Measurements from ENCODE around the gene MCF2L2.
"Not testable (repeated sequence)": the region's sequence is repeated elsewhere in the genome, so short reads cannot be mapped to it uniquely, and the experiment has no call there.

DNA sequence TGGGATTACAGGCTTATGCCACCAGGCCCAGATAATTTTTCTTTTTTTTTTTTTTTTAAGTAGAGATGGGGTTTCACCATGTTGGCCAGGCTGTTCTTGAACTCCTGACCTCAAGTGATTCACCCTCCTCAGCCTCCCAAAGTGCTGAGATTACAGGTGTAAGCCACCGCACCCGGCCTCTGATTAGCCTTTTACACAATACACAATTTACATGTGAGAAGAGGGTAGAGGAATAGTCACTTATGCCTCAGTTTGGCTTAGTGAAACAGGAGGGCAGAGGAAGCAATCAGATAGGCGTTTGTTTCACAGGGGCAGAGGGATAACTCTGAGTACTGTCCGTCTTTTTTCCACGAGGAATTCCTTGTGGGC lies 56.8 kb downstream of the MCF2L2 start:
- TF ChIP-seq, protein P1, sequence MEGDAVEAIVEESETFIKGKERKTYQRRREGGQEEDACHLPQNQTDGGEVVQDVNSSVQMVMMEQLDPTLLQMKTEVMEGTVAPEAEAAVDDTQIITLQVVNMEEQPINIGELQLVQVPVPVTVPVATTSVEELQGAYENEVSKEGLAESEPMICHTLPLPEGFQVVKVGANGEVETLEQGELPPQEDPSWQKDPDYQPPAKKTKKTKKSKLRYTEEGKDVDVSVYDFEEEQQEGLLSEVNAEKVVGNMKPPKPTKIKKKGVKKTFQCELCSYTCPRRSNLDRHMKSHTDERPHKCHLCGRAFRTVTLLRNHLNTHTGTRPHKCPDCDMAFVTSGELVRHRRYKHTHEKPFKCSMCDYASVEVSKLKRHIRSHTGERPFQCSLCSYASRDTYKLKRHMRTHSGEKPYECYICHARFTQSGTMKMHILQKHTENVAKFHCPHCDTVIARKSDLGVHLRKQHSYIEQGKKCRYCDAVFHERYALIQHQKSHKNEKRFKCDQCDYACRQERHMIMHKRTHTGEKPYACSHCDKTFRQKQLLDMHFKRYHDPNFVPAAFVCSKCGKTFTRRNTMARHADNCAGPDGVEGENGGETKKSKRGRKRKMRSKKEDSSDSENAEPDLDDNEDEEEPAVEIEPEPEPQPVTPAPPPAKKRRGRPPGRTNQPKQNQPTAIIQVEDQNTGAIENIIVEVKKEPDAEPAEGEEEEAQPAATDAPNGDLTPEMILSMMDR (tag by site-specific recombination; IDR thresholded peaks at IDR 0.05) = not testable (repeated sequence)
- TF ChIP-seq ZNF175 (tag by site-specific recombination; IDR thresholded peaks at IDR 0.05); ZNF302 (tag by site-specific recombination; IDR thresholded peaks at IDR 0.05; ENCODE audit: low read depth); ZNF10 (tag by site-specific recombination; IDR thresholded peaks at IDR 0.05); ZFP69B (tag by site-specific recombination; IDR thresholded peaks at IDR 0.05); ZNF561 (tag by site-specific recombination; IDR thresholded peaks at IDR 0.05; ENCODE audit: borderline replicate concordance); KLF7 (tag by site-specific recombination; IDR thresholded peaks at IDR 0.05; ENCODE audit: borderline replicate concordance); ZNF121 (tag by site-specific recombination; IDR thresholded peaks at IDR 0.05): not testable (repeated sequence)
- TF ChIP-seq, protein P2, sequence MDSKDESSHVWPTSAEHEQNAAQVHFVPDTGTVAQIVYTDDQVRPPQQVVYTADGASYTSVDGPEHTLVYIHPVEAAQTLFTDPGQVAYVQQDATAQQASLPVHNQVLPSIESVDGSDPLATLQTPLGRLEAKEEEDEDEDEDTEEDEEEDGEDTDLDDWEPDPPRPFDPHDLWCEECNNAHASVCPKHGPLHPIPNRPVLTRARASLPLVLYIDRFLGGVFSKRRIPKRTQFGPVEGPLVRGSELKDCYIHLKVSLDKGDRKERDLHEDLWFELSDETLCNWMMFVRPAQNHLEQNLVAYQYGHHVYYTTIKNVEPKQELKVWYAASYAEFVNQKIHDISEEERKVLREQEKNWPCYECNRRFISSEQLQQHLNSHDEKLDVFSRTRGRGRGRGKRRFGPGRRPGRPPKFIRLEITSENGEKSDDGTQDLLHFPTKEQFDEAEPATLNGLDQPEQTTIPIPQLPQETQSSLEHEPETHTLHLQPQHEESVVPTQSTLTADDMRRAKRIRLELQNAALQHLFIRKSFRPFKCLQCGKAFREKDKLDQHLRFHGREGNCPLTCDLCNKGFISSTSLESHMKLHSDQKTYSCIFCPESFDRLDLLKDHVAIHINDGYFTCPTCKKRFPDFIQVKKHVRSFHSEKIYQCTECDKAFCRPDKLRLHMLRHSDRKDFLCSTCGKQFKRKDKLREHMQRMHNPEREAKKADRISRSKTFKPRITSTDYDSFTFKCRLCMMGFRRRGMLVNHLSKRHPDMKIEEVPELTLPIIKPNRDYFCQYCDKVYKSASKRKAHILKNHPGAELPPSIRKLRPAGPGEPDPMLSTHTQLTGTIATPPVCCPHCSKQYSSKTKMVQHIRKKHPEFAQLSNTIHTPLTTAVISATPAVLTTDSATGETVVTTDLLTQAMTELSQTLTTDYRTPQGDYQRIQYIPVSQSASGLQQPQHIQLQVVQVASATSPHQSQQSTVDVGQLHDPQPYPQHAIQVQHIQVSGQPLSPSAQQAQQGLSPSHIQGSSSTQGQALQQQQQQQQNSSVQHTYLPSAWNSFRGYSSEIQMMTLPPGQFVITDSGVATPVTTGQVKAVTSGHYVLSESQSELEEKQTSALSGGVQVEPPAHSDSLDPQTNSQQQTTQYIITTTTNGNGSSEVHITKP (tag by site-specific recombination; IDR thresholded peaks at IDR 0.05) = not testable (repeated sequence)
- TF ChIP-seq, protein P3, sequence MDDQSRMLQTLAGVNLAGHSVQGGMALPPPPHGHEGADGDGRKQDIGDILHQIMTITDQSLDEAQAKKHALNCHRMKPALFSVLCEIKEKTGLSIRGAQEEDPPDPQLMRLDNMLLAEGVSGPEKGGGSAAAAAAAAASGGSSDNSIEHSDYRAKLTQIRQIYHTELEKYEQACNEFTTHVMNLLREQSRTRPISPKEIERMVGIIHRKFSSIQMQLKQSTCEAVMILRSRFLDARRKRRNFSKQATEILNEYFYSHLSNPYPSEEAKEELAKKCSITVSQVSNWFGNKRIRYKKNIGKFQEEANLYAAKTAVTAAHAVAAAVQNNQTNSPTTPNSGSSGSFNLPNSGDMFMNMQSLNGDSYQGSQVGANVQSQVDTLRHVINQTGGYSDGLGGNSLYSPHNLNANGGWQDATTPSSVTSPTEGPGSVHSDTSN (CRISPR knock-in tag; IDR thresholded peaks at IDR 0.05) = not testable (repeated sequence)
